AG04449 (cell line): Measurements from ENCODE around the gene CRELD2.

Experiments used
- CTCF ChIA-PET: fragments of 350-600 bp; formaldehyde crosslinking; extraction: SDS; loops from one replicate; lab custom pipeline; 2021; ENCODE audit warnings: antibody characterized with exemption; lab: Yijun Ruan, JAX
- POLR2A ChIA-PET: fragments of 400-600, 350-600 bp; formaldehyde crosslinking; extraction: SDS; loops from one replicate; lab custom pipeline; 2020; ENCODE audit warnings: antibody characterized with exemption, inconsistent platforms; lab: Yijun Ruan, JAX
- DNase-seq: peaks from one replicate; pipeline ENCODE4 v3.0.0-alpha.2; 2010; ENCODE audit warnings: low read depth, low spot score
- H3K4me3 ChIP-seq: 2 replicates; pipeline ENCODE4 v1.5.1; 2011; ENCODE audit warnings: low read depth, mild to moderate bottlenecking, control low read depth, low read length
- CTCF ChIP-seq: IDR thresholded peaks from one replicate; pipeline ENCODE4 v1.5.1; 2011; ENCODE audit warnings: mild to moderate bottlenecking, moderate library complexity, low read length, control low read depth, inconsistent platforms; ENCODE audit not compliant: insufficient read depth; ENCODE audit errors: missing control alignments

Gene CRELD2

DNA sequence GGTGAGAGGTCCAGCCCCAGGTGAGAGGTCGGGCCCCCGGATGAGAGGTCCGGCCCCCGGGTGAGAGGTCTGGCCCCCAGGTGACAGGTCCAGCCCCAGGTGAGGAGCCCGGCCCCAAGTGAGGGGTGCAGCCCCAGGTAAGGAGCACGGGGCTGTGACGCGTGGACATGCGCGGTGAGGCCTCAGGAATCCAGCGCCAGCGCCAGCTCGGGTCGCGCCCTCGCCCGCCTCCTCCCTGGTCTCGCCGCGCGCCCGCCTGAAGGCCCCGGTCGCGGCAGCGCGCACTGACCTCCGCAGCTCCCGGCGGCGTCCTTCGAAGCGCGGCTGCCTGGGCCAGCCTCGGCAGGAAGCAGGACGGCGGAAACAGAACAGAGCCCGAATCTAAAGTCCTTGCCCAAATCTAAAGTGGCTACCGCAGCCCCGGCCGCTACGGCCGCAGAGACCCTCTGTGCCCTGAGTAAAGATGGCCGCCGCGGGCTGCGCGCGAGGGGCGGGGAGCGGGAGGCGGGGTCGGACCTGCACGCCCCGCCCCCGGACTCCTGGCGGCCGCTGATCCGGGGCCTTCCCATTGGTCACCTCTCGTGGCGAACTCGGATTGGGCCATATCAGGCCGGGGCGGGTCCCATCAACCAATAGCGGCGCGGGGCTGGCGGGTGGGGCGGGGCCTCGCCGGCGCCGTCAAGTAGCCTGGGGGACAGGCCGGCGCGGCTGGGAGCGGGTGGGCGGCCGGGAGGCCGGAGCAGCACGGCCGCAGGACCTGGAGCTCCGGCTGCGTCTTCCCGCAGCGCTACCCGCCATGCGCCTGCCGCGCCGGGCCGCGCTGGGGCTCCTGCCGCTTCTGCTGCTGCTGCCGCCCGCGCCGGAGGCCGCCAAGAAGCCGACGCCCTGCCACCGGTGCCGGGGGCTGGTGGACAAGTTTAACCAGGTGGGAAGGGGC lies at the start of gene CRELD2, which contains the start of gene ALG12:
Gene CRELD2, plus strand, starts transcription at position 661 of the 937 bp plus-strand sequence. Its CDS starts 136 bp downstream, at position 797.
Gene ALG12, minus strand, starts transcription at position 465 of the 937 bp plus-strand sequence. CDS start 4,673 bp downstream, outside the sequence.
- DNase-seq = peak; percentile 65
- ChIA-PET POLR2A (interaction anchor here (0.6 kb wide), 1 partner anchor 112 kb away, joined by 4 read pairs; no protein-coding TSS in a partner anchor), CTCF (interaction anchor here (1.1 kb wide), 2 partner anchors 12 to 113 kb away, joined by 4 read pairs; no protein-coding TSS in a partner anchor)
- peak within 1 kb of the TSS; percentile 80 for H3K4me3 ChIP-seq
- TF ChIP-seq CTCF = no peak

- no peak for TF ChIP-seq CTCF
- CTCF ChIA-PET = no interaction called here
- POLR2A ChIA-PET = no interaction called here
- no peak overlapping the region for H3K4me3 ChIP-seq
- no peak for DNase-seq
Observed at GRCh38 chr22:49869086-49869830, 49.2 kb upstream of the CRELD2 start.

- DNase-seq = no peak
- ChIA-PET CTCF (interaction anchor here (1.4 kb wide), 1 partner anchor 11 kb away, joined by 5 read pairs; no protein-coding TSS in a partner anchor), POLR2A (no interaction called here)
- H3K4me3 ChIP-seq = no peak overlapping the region
- no peak for TF ChIP-seq CTCF
Observed at GRCh38 chr22:49869845-49870712, 48.4 kb upstream of the CRELD2 start.

DNA sequence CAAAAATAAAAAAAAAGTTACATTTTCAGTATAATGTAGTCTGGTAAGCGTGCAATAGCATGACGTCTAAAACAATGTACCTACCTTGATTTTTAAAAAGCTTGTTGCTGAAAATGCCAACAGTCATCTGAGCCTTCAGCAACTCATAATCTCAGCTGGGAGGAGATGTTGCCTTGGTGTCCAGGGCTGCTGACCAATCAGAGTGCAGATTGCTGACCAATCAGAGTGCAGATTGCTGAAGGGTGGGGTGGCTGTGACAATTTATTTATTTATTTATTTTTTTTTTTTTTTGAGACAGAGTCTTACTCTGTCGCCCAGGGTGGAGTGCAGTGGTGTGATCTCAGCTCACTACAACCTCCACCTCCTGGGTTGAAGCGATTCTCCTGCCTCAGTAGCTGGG lies 47.0 kb upstream of the CRELD2 start:
- POLR2A ChIA-PET = no interaction called here
- DNase-seq = no peak
- no peak for TF ChIP-seq CTCF
- H3K4me3 ChIP-seq = no peak overlapping the region
- CTCF ChIA-PET = interaction anchor here (1.2 to 1.4 kb wide), 2 partner anchors 10 to 159 kb away, joined by 3 to 5 read pairs; no protein-coding TSS in a partner anchor

DNA sequence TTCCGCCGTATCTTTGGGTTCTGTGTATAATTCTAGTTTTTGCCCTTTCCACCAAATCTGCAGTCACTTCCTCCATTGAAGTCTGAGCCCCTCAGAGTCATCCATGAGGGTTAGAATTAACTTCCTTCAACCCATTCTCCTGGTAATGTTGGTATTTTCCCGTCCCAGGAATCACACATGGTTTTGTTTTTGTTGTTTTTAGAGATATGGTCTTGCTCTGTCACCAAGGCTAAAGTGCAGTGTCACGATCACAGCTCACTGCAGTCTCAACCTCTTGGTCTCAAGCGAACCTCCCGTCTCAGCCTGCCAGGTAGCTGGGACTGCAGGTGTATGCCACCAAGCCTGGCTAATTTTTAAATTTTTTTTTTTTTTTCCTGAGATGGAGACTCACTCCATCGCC lies 46.1 kb upstream of the CRELD2 start:
- ChIA-PET POLR2A (interaction anchor here (1.0 kb wide), 1 partner anchor 22 kb away, joined by 3 read pairs; no protein-coding TSS in a partner anchor), CTCF (no interaction called here)
- TF ChIP-seq CTCF = no peak
- DNase-seq = no peak
- no peak overlapping the region for H3K4me3 ChIP-seq
